ENCODE data around the gene ZNF20. TPM values are rescaled to one million over a fixed set of nuclear protein-coding genes. Genes with fewer than 3 reads are reported as not detected.

ZNF20 gene
- 1.6 TPM for total RNA-seq
- long read RNA-seq, partial matches to known transcripts = 0 of 3 reads
- long read RNA-seq, other reads (novel, unspliced or antisense) = 2 of 3 reads

DNA sequence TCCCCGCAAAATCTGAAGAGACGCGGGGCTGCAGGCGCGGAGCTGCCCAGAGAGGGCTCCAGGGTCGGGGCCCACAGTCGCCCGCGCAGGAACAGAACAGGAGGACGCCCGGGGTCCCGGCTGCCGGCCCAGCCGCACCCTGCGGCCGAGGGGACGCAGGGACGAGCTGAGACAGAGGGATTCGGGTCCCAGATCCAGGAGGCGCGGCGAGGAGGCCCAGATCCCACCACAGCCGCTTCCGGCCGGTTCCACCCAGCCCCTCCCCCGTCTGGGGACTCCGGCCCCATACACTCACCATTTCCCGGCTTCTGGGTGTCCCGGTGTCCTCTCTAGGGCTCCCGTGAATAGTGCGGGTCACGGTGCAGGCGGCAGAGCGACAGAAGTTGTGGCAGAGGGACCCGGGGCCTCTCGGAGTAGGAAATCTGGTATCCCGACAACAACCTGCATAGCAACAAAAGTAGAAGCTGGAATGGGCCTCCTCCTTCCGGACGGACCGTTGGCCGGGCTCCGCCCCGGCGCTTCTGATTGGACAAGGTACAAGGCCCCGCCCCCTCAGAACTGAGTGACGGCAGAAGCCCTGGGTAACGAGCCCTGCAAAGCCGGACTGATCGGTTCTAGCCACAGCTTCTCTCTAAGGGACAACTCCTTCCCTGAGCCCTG, at the start of gene ZNF20:
Gene ZNF20 (minus strand): TSS at position 466 of the 660 bp plus-strand sequence. CDS start 168 bp downstream, at position 298.
- intact Hi-C loops (cut with DNase I) = loop anchor here (2.0 to 5.0 kb wide), 6 partner anchors 49 to 343 kb away; partner anchors contain the start of genes ZNF491 and ZNF763
- peak; percentile 99 for DNase-seq (ENCODE audit: low spot score)

- no peak for DNase-seq (ENCODE audit: low spot score)
- intact Hi-C loops (cut with DNase I) = no loop called here
Measured at GRCh38 chr19:12187625-12188024, 47.5 kb upstream of the ZNF20 start.

GRCh38 chr19:12180377-12180776, 40.2 kb upstream of the ZNF20 start:
- no peak for DNase-seq (ENCODE audit: low spot score)
- intact Hi-C loops (cut with DNase I) = no loop called here

GRCh38 chr19:12166626-12167025, 26.5 kb upstream of the ZNF20 start:
- intact Hi-C loops (cut with DNase I) = loop anchor here (10.0 kb wide), 1 partner anchor 198 kb away; the partner anchor contains the start of gene ZNF442
- DNase-seq (ENCODE audit: low spot score) = no peak

DNA sequence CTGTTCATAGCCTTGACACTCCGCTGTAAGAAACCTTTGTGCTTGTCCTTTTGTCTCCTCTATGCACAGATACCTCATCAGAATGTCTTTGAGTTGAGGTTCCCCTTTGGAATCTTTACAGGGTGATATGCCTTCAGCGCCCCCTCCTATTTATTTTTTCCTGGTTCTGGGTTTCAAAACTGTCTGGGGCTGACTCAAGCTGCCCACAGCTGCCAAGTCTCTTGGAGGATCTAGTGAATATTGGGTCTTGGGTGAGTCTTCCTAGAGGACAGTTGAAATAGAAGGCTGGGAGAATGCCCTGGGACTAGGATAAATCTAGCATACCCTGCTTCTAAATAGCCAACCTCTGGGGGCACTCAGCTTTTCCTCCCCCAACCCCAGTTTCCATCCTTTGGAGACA, 23.7 kb upstream of the ZNF20 start:
- intact Hi-C loops (cut with DNase I) = loop anchor here (10.0 kb wide), 1 partner anchor 201 kb away; the partner anchor contains the start of gene ZNF442
- DNase-seq (ENCODE audit: low spot score) = no peak

- peak; percentile 97 for DNase-seq (ENCODE audit: low spot score)
- intact Hi-C loops (cut with DNase I) = loop anchor here (10.0 kb wide), 1 partner anchor 202 kb away; the partner anchor contains the start of gene ZNF442
Measured at GRCh38 chr19:12162882-12163806, 23.0 kb upstream of the ZNF20 start, which contains the start of gene ZNF136. ZNF136 (plus strand) TSS chr19:12163096; CDS start chr19:12163204, 108 bp downstream.

DNA sequence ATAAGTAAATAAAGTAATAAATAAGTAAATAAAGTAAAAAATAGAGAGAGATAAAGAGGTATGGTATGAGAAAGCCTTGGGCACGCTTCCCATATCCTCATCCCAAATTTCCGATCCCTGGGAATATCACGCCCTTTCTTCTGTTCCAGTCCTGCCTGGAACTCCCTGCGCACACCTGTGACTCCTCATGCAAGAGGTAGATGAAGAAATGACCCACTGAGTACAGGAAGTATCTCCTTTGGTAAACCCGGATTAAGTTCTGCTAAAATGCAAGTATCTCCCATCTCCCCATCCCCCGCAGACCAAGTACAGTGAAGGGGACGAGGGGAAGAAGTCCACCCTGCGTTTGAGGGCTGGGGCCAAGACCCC, 22.3 kb upstream of the ZNF20 start:
- intact Hi-C loops (cut with DNase I) = loop anchor here (10.0 kb wide), 1 partner anchor 202 kb away; the partner anchor contains the start of gene ZNF442
- DNase-seq (ENCODE audit: low spot score) = no peak

- intact Hi-C loops (cut with DNase I) = loop anchor here (10.0 kb wide), 1 partner anchor 205 kb away; the partner anchor contains the start of gene ZNF442
- DNase-seq (ENCODE audit: low spot score) = no peak
Measured at GRCh38 chr19:12159773-12160414, 19.7 kb upstream of the ZNF20 start.

- intact Hi-C loops (cut with DNase I) = no loop called here
- peak; percentile 92 for DNase-seq (ENCODE audit: low spot score)
Measured at GRCh38 chr19:12156223-12157058, 16.3 kb upstream of the ZNF20 start, which contains the start of gene ZNF625. ZNF625 (minus strand) TSS chr19:12156734; CDS start chr19:12156558, 176 bp downstream.

DNA sequence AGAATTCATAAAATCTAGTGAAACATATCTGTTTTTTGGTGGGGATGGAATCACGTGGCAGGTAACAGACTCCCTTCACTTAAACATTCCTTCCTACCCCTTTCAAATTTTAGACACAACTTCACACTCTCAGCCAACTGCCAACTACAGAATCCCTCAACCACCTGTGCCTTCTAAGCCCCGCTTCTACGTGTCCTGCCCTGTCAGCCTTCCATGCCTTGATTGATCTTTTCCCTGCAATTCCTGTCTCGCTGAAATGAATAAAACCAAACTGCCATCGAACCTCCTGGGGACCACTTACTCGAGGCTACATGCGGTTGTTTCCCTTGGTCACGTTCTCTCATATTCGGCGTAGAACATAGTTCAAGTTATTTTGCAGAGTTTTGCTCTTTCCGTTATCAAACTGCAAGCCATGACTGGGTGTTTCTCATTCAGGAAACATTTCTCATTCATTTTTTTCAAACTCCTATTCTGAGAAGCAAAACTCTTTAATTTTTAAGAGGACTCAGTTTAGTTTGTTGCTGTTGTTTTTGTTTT, 15.2 kb upstream of the ZNF20 start:
- no peak for DNase-seq (ENCODE audit: low spot score)
- intact Hi-C loops (cut with DNase I) = no loop called here

GRCh38 chr19:12145348-12145747, 5.2 kb upstream of the ZNF20 start:
- no peak for DNase-seq (ENCODE audit: low spot score)
- intact Hi-C loops (cut with DNase I) = no loop called here

GRCh38 chr19:12141405-12141736, 1.2 kb upstream of the ZNF20 start:
- intact Hi-C loops (cut with DNase I) = loop anchor here (2.0 to 5.0 kb wide), 6 partner anchors 51 to 344 kb away; partner anchors contain the start of genes ZNF491 and ZNF763
- DNase-seq (ENCODE audit: low spot score) = no peak

GRCh38 chr19:12140545-12141404, 625 bp upstream of the ZNF20 start:
- intact Hi-C loops (cut with DNase I) = loop anchor here (2.0 to 5.0 kb wide), 6 partner anchors 50 to 343 kb away; partner anchors contain the start of genes ZNF491 and ZNF763
- peak; percentile 94 for DNase-seq (ENCODE audit: low spot score)

DNA sequence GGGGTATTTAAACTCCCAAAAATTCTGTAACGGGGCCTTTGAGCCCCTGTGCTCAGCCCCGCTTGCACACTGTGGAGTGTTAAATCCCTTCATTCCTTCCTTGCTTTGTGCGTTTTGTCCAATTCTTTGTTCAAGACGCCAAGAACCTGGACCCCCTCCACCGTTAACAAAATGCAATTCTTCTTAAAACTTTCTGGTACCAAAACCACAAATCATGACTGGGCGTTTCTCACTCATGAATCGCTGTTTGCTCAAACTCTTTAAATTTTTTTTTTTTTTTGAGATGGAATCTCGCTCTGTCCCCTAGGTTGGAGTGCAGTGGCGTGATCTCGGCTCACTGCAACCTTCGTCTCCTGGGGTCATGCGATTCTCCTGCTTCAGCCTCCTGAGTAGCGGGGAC, 881 bp downstream of the ZNF20 start:
- intact Hi-C loops (cut with DNase I) = no loop called here
- no peak for DNase-seq (ENCODE audit: low spot score)

DNA sequence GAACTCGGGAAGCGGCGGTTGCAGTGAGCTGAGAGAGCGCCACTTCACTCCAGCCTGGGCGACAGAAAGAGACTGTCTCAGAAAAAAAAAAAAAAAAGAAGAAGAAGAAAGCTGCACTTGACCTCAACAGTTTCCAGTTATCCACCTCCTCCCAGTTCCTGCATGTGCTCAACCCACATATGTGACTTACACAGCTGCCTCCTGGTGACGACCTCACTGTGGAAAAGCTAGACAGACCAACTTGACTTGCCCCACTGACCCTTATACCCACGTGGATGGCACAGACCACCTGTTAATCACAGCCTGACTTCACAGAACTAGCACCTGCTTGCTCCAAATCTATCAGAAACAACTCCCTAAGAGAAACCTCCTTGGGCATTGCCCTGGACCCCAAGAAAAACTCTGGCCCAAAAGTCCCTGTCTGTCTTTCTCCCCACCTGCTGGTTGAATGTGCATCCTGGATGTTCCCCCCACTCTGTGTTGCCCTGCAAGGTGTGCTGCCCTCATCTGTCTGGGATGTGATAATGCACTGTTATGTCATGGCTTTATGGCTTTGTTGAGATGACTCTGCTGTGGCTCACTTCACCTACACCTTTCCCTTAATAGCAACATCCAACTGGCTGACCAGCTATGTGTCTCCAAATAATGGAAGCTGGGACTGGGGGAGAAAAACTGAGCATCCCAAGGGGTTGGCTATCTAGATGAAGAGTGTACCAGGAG, 2.8 kb downstream of the ZNF20 start:
- DNase-seq (ENCODE audit: low spot score) = no peak
- intact Hi-C loops (cut with DNase I) = no loop called here

GRCh38 chr19:12133069-12133468, 7.1 kb downstream of the ZNF20 start:
- intact Hi-C loops (cut with DNase I) = no loop called here
- no peak for DNase-seq (ENCODE audit: low spot score)

DNA sequence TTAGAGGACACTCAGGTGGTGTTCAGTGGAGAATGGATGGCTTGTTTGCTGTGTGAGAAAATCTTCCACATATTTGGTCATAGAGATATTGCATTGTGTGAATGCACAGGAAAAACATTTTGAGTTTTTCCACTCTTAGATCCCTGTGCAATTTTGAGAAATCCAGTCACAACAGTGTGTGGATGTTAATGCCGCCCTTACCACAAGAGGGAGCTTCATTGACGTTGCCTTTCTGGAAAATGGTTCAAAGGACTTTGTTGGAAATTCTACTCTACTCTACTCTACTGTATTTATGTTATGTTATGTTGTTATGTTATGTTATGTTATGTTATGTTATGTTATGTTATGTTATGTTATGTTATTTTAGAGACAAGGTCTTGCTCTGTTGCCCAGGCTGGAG, 13.4 kb downstream of the ZNF20 start:
- no peak for DNase-seq (ENCODE audit: low spot score)
- intact Hi-C loops (cut with DNase I) = no loop called here

Measured in cardiac septum (tissue), 1 donor.